Cortex of kidney (tissue), 1 donor: Measurements from ENCODE around the gene TMEM248.
"Not testable (repeated sequence)": the region's sequence is repeated elsewhere in the genome, so short reads cannot be mapped to it uniquely, and the experiment has no call there.

ENCODE experiments used
- DNase-seq: peaks from one replicate; lab custom pipeline; 2025; lab: John Stamatoyannopoulos, UW

Gene TMEM248

GRCh38 chr7:67000601-67001258 lies 79.7 kb downstream of the TMEM248 start:
- DNase-seq = not testable (repeated sequence)

DNA sequence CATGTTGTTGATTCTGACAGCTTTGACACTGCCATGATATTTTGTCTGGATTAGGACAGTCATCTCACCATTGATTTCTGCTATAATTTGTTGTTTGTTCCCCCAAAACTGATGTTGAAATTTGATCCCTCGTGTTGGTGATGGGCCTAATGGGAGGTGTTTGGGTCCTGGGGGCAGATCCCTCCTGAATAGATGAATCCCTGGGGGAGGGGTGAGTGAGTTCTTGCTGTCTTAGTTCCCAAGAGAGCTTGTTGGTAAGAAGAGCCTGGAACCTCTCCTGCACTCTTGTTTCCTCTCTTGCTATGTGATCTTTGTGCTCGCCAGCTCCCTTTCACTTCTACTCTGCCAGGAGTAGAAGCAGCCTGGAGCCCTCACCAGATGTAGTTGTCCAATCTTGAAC lies 83.1 kb downstream of the TMEM248 start:
- DNase-seq = not testable (repeated sequence)

- DNase-seq = no peak
Observed at GRCh38 chr7:67006965-67007364, 85.9 kb downstream of the TMEM248 start.
